ENCODE measurements around the gene ARPC2.

GRCh38 chr2:218168635-218169462 lies 48.1 kb upstream of the ARPC2 start:
- TF ChIP-seq POLR2A (IDR thresholded peaks at IDR 0.05; ENCODE audit: insufficient read depth in 1 of 2, low read depth in 2 of 2, low read length in 2 of 2) (no peak), ZNF460 (CRISPR knock-in tag; IDR thresholded peaks at IDR 0.05; ENCODE audit: borderline replicate concordance) (no peak), MAFF (IDR thresholded peaks at IDR 0.05; ENCODE audit: low read depth, low read length) (no peak), SIN3A (IDR thresholded peaks at IDR 0.05; ENCODE audit: borderline replicate concordance, low read depth, low read length) (no peak), DR1 (CRISPR knock-in tag; IDR thresholded peaks at IDR 0.05) (no peak), ZNF335 (CRISPR knock-in tag; IDR thresholded peaks at IDR 0.05) (no peak), POLR2AphosphoS5 (IDR thresholded peaks at IDR 0.05; ENCODE audit: low read depth, low read length) (no peak), JUNB (CRISPR knock-in tag; IDR thresholded peaks at IDR 0.05; ENCODE audit: borderline replicate concordance) (no peak)
